WTC11 (cell line): ENCODE results near the gene ILDR2. TPM values are rescaled to one million over a fixed set of nuclear protein-coding genes. Genes with fewer than 3 reads are reported as not detected.

ENCODE experiments used
- ATAC-seq: fragments of 200-7000 bp; cut with Tn5 transposase; 2 replicates; pipeline ENCODE4 v1.10.0; 2021; ENCODE audit warnings: mild to moderate bottlenecking, moderate library complexity
- CTCF ChIA-PET: fragments of 300-600 bp; sonication (Branson Sonifier 250); formaldehyde crosslinking; loops from one replicate; lab custom pipeline; 2021; ENCODE audit warnings: antibody characterized with exemption; lab: Charles Lee
- POLR2A ChIA-PET: fragments of 350-600 bp; sonication (Branson Sonifier 250); formaldehyde crosslinking; loops from one replicate; lab custom pipeline; 2021; ENCODE audit warnings: antibody characterized with exemption; lab: Charles Lee
- DNase-seq: peaks from one replicate; pipeline ENCODE4 v3.0.0; 2021; ENCODE audit warnings: low spot score
- H3K27ac Mint-ChIP-seq: 2 replicates; pipeline ENCODE4 v1.8.0; 2021; ENCODE audit warnings: mixed read lengths
- H3K27me3 Mint-ChIP-seq: 2 replicates; pipeline ENCODE4 v1.8.0; 2021; ENCODE audit warnings: low read depth, mild to moderate bottlenecking, moderate library complexity, mixed read lengths
- H3K36me3 Mint-ChIP-seq: 2 replicates; pipeline ENCODE4 v1.8.0; 2021; ENCODE audit warnings: mixed read lengths
- H3K4me1 Mint-ChIP-seq: 2 replicates; pipeline ENCODE4 v1.8.0; 2022; ENCODE audit warnings: mixed read lengths
- H3K4me3 Mint-ChIP-seq: 2 replicates; pipeline ENCODE4 v1.8.0; 2021; ENCODE audit warnings: mild to moderate bottlenecking, moderate library complexity, mixed read lengths
- H3K9me3 Mint-ChIP-seq: 2 replicates; pipeline ENCODE4 v1.8.0; 2021; ENCODE audit warnings: mixed read lengths
- ATF3 ChIP-seq: sonication (generic); formaldehyde crosslinking; conservative IDR thresholded peaks from 2 replicates; pipeline ENCODE4 v1.8.1; 2022; ENCODE audit warnings: mild to moderate bottlenecking, missing genetic modification reagents
- CBFB ChIP-seq: sonication (generic); formaldehyde crosslinking; IDR thresholded peaks from 2 replicates; pipeline ENCODE4 v1.8.1; 2022; ENCODE audit warnings: mild to moderate bottlenecking, low read depth, missing genetic modification reagents
- CREM ChIP-seq: sonication (generic); formaldehyde crosslinking; IDR thresholded peaks from 2 replicates; pipeline ENCODE4 v1.8.1; 2022; ENCODE audit warnings: mild to moderate bottlenecking, missing genetic modification reagents, moderate library complexity
- ELF4 ChIP-seq: sonication (generic); formaldehyde crosslinking; IDR thresholded peaks from 2 replicates; pipeline ENCODE4 v1.8.1; 2022; ENCODE audit warnings: low read depth, mild to moderate bottlenecking, moderate library complexity, missing genetic modification reagents
- ETV6 ChIP-seq: sonication (generic); formaldehyde crosslinking; IDR thresholded peaks from 2 replicates; pipeline ENCODE4 v1.8.1; 2022; ENCODE audit warnings: mild to moderate bottlenecking, missing genetic modification reagents
- FOXP4 ChIP-seq: sonication (generic); formaldehyde crosslinking; IDR thresholded peaks from 2 replicates; pipeline ENCODE4 v1.8.0; 2022; ENCODE audit warnings: mild to moderate bottlenecking, missing genetic modification reagents
- HMGXB4 ChIP-seq: sonication (generic); formaldehyde crosslinking; IDR thresholded peaks from 2 replicates; pipeline ENCODE4 v1.8.1; 2023; ENCODE audit warnings: mild to moderate bottlenecking, moderate library complexity, missing genetic modification reagents
- KAT7 ChIP-seq: sonication (generic); formaldehyde crosslinking; IDR thresholded peaks from 2 replicates; pipeline ENCODE4 v1.8.1; 2023; ENCODE audit warnings: missing genetic modification reagents, mild to moderate bottlenecking, borderline replicate concordance
- MLX ChIP-seq: sonication (generic); formaldehyde crosslinking; IDR thresholded peaks from 2 replicates; pipeline ENCODE4 v1.8.1; 2023; ENCODE audit warnings: mild to moderate bottlenecking, missing genetic modification reagents, moderate library complexity
- MXD4 ChIP-seq: fragments of 250-450 bp; sonication (Bioruptor Pico); IDR thresholded peaks from 2 replicates; pipeline ENCODE4 v1.8.0; 2021; ENCODE audit warnings: mild to moderate bottlenecking, moderate library complexity, borderline replicate concordance
- NR2C2 ChIP-seq: sonication (generic); formaldehyde crosslinking; IDR thresholded peaks from 2 replicates; pipeline ENCODE4 v1.8.0; 2022; ENCODE audit warnings: mild to moderate bottlenecking, missing genetic modification reagents
- OVOL2 ChIP-seq: fragments of 250-450 bp; sonication (Bioruptor Pico); IDR thresholded peaks from 2 replicates; pipeline ENCODE4 v1.9.0; 2021; ENCODE audit warnings: mild to moderate bottlenecking, borderline replicate concordance
- PRDM15 ChIP-seq: sonication (generic); formaldehyde crosslinking; IDR thresholded peaks from 2 replicates; pipeline ENCODE4 v1.8.0; 2022; ENCODE audit warnings: missing genetic modification reagents
- SOX15 ChIP-seq: fragments of 250-450 bp; sonication (Bioruptor Pico); IDR thresholded peaks from 2 replicates; pipeline ENCODE4 v1.9.0; 2021; ENCODE audit warnings: mild to moderate bottlenecking
- USF2 ChIP-seq: sonication (generic); formaldehyde crosslinking; IDR thresholded peaks from 2 replicates; pipeline ENCODE4 v1.8.1; 2023; ENCODE audit warnings: mild to moderate bottlenecking, missing genetic modification reagents, moderate library complexity
- ZBTB43 ChIP-seq: sonication (generic); formaldehyde crosslinking; IDR thresholded peaks from 2 replicates; pipeline ENCODE4 v1.8.1; 2023; ENCODE audit warnings: mild to moderate bottlenecking, missing genetic modification reagents
- ZNF263 ChIP-seq: sonication (generic); formaldehyde crosslinking; IDR thresholded peaks from 2 replicates; pipeline ENCODE4 v1.8.1; 2022; ENCODE audit warnings: low read depth, mild to moderate bottlenecking, moderate library complexity, missing genetic modification reagents
- ZNF396 ChIP-seq: fragments of 250-450 bp; sonication (Bioruptor Pico); IDR thresholded peaks from 2 replicates; pipeline ENCODE4 v1.8.0; 2021; ENCODE audit warnings: mild to moderate bottlenecking, moderate library complexity, borderline replicate concordance
- ZNF416 ChIP-seq: fragments of 250-450 bp; sonication (Bioruptor Pico); IDR thresholded peaks from 2 replicates; pipeline ENCODE4 v1.9.0; 2021; ENCODE audit warnings: mild to moderate bottlenecking, inconsistent platforms
- ZNF423 ChIP-seq: fragments of 250-450 bp; sonication (Bioruptor Pico); IDR thresholded peaks from 2 replicates; pipeline ENCODE4 v2.1.2; 2022; ENCODE audit warnings: mild to moderate bottlenecking, moderate library complexity
- ZNF425 ChIP-seq: fragments of 250-450 bp; sonication (Bioruptor Pico); conservative IDR thresholded peaks from 2 replicates; pipeline ENCODE4 v1.9.0; 2021; ENCODE audit warnings: mild to moderate bottlenecking
- total RNA-seq: library from RNA; stranded (reverse); gene quantifications from 3 replicates; pipeline ENCODE4 v1.2.3, GENCODE V29; 2021

The ILDR2 gene
- total RNA-seq, 1 experiment from 2014 or later, result 1.6 TPM

GRCh38 chr1:166937962-166938361, 37.4 kb downstream of the ILDR2 start:
- Mint-ChIP-seq H3K4me3 (no peak overlapping the region), H3K9me3 (no peaks in the 10 kb centered on the region), H3K27ac (no peak overlapping the region), H3K27me3 (no peaks in the 10 kb centered on the region; the same call in 1 of the 2 replicates), H3K4me1 (peaks cover 11% of the 10 kb centered on the region), H3K36me3 (no peaks in the 10 kb centered on the region)
- ChIA-PET CTCF (no interaction called here), POLR2A (no interaction called here)
- DNase-seq, result no peak
- TF ChIP-seq ZNF396 (no peak), CBFB (CRISPR knock-in tag) (no peak), MLX (no peak)
- ATAC-seq, result no peak

- ChIA-PET CTCF (no interaction called here), POLR2A (no interaction called here)
- H3K27ac Mint-ChIP-seq, result no peak overlapping the region
- H3K9me3 Mint-ChIP-seq, result no peaks in the 10 kb centered on the region
- H3K27me3 Mint-ChIP-seq, result no peaks in the 10 kb centered on the region; the same call in 1 of the 2 replicates
- H3K4me1 Mint-ChIP-seq, result peaks cover 13% of the 10 kb centered on the region
- no peak for DNase-seq
- ATAC-seq, result no peak
- H3K36me3 Mint-ChIP-seq, result no peaks in the 10 kb centered on the region
- no peak overlapping the region for H3K4me3 Mint-ChIP-seq
- TF ChIP-seq USF2 (CRISPR knock-in tag) (no peak), ZNF416 (CRISPR knock-in tag) (no peak), ELF4 (no peak), ATF3 (CRISPR knock-in tag) (no peak), FOXP4 (CRISPR knock-in tag) (no peak), ZNF423 (no peak), OVOL2 (CRISPR knock-in tag) (no peak), ZNF425 (no peak), SOX15 (no peak), HMGXB4 (CRISPR knock-in tag) (no peak), ZNF263 (CRISPR knock-in tag) (no peak), ZBTB43 (no peak), NR2C2 (CRISPR knock-in tag) (no peak), MXD4 (CRISPR knock-in tag) (no peak), PRDM15 (no peak), CREM (no peak), ETV6 (CRISPR knock-in tag) (no peak), KAT7 (CRISPR knock-in tag) (no peak)
These were observed 38.0 kb downstream of the ILDR2 start for GRCh38 chr1:166937329-166937728.
